SK-N-SH (cell line): ENCODE data around the gene PXMP4. TPM values are rescaled to one million over a fixed set of nuclear protein-coding genes. Genes with fewer than 3 reads are reported as not detected.

Experiments used
- CTCF ChIA-PET: fragments of 300-600, 350-600 bp; formaldehyde crosslinking; extraction: SDS; loops from one replicate; lab custom pipeline; 2021; lab: Yijun Ruan, JAX
- POLR2A ChIA-PET: fragments of 350-600 bp; sonication (Branson Sonifier 250); formaldehyde crosslinking; extraction: SDS; loops from one replicate; lab custom pipeline; 2020; ENCODE audit warnings: antibody characterized with exemption, inconsistent platforms; lab: Yijun Ruan, JAX
- DNase-seq: peaks from one replicate; pipeline ENCODE4 v3.0.0; 2012
- H2AFZ ChIP-seq: fragments of 200-600 bp; sonication (generic); 2 replicates; pipeline ENCODE4 v1.8.1; 2016; ENCODE audit warnings: antibody characterized with exemption, mild to moderate bottlenecking, low read depth
- H3F3A ChIP-seq: fragments of 200-600 bp; sonication (generic); replicated peaks from 2 replicates; pipeline ENCODE3; 2016; ENCODE audit warnings: antibody characterized with exemption, mild to moderate bottlenecking; ENCODE audit not compliant: insufficient read depth
- H3K27ac ChIP-seq, 2 experiments: fragments of 200-500 bp in 1 of 2; fragments of 200-600 bp in 1 of 2; sonication (Bioruptor generic) in 1 of 2; sonication (generic), shearing (Covaris generic) in 1 of 2; 2 replicates each; pipeline versions ENCODE4 v1.5.1 to v1.6.1; 2014 to 2016; ENCODE audit warnings: low read depth in 2 of 2, inconsistent platforms in 1 of 2, low read length in 1 of 2, mild to moderate bottlenecking in 1 of 2, mixed read lengths in 1 of 2
- H3K27me3 ChIP-seq: fragments of 200-600 bp; sonication (generic), shearing (Covaris generic); 2 replicates; pipeline ENCODE4 v1.6.1; 2016; ENCODE audit warnings: mixed run types; ENCODE audit not compliant: insufficient read depth
- H3K36me3 ChIP-seq, 2 experiments: fragments of 200-500 bp in 1 of 2; fragments of 200-600 bp in 1 of 2; sonication (Bioruptor generic) in 1 of 2; sonication (generic) in 1 of 2; replicated peaks in 1 of 2; 2 replicates each; pipeline versions ENCODE3 to v1.5.1; 2014 to 2016; ENCODE audit warnings: low read length in 1 of 2, mild to moderate bottlenecking in 1 of 2; ENCODE audit not compliant: insufficient read depth in 2 of 2, control insufficient read depth in 1 of 2
- H3K4me1 ChIP-seq, 2 experiments: fragments of 200-500 bp in 1 of 2; fragments of 200-600 bp in 1 of 2; sonication (Bioruptor generic) in 1 of 2; sonication (generic), shearing (Covaris generic) in 1 of 2; 2 replicates each; pipeline versions ENCODE4 v1.5.1 to v1.6.1; 2014 to 2016; ENCODE audit warnings: low read depth in 1 of 2, low read length in 1 of 2, mixed run types in 1 of 2; ENCODE audit not compliant: insufficient read depth in 2 of 2, control insufficient read depth in 1 of 2
- H3K4me2 ChIP-seq: fragments of 200-600 bp; sonication (generic), shearing (Covaris generic); 2 replicates; pipeline ENCODE4 v1.6.1; 2017; ENCODE audit warnings: mixed run types
- H3K4me3 ChIP-seq, 2 experiments: fragments of 200-500 bp in 1 of 2; fragments of 200-600 bp in 1 of 2; sonication (Bioruptor generic) in 1 of 2; sonication (generic), shearing (Covaris generic) in 1 of 2; 2 replicates each; pipeline versions ENCODE4 v1.5.1 to v1.8.1; 2014 to 2016; ENCODE audit warnings: low read depth in 2 of 2, inconsistent platforms in 1 of 2, low read length in 1 of 2, mild to moderate bottlenecking in 1 of 2, mixed read lengths in 1 of 2, moderate library complexity in 1 of 2
- H3K79me2 ChIP-seq: fragments of 200-600 bp; sonication (generic); 2 replicates; pipeline ENCODE4 v1.8.1; 2017; ENCODE audit warnings: mild to moderate bottlenecking; ENCODE audit not compliant: insufficient read depth
- H3K9ac ChIP-seq: fragments of 200-600 bp; sonication (generic); 2 replicates; pipeline ENCODE4 v1.6.1; 2017; ENCODE audit warnings: mixed run types
- H3K9me2 ChIP-seq: fragments of 200-600 bp; sonication (generic); 2 replicates; pipeline ENCODE4 v1.6.1; 2017; ENCODE audit warnings: mixed run types
- H3K9me3 ChIP-seq: fragments of 200-600 bp; sonication (generic); 2 replicates; pipeline ENCODE4 v1.6.1; 2017; ENCODE audit warnings: mixed run types, mild to moderate bottlenecking, moderate library complexity
- H4K20me1 ChIP-seq: fragments of 200-600 bp; sonication (generic); 2 replicates; pipeline ENCODE4 v1.6.1; 2017; ENCODE audit warnings: mild to moderate bottlenecking, mixed run types; ENCODE audit not compliant: insufficient read depth
- CHD2 ChIP-seq: fragments of 150-350 bp; IDR thresholded peaks from 2 replicates; pipeline ENCODE4 v1.6.1; 2018; ENCODE audit warnings: low read length; ENCODE audit not compliant: partially characterized antibody
- ELF1 ChIP-seq: IDR thresholded peaks from 2 replicates; pipeline ENCODE4 v1.4.0; 2012
- FOSL2 ChIP-seq: IDR thresholded peaks from 2 replicates; pipeline ENCODE4 v1.4.0; 2012; ENCODE audit warnings: low read depth, mild to moderate bottlenecking, moderate library complexity, borderline replicate concordance
- FOXM1 ChIP-seq: IDR thresholded peaks from 2 replicates; pipeline ENCODE4 v1.4.0; 2012; ENCODE audit warnings: low read depth, mild to moderate bottlenecking
- IRF3 ChIP-seq: fragments of 150-350 bp; IDR thresholded peaks from 2 replicates; pipeline ENCODE4 v1.6.1; 2016; ENCODE audit warnings: mild to moderate bottlenecking, low read depth, low read length
- MEF2A ChIP-seq: IDR thresholded peaks from 2 replicates; pipeline ENCODE4 v1.4.0; 2012; ENCODE audit warnings: low read depth, borderline replicate concordance
- NRF1 ChIP-seq: IDR thresholded peaks from 2 replicates; pipeline ENCODE4 v1.6.1; 2012; ENCODE audit warnings: low read depth, mild to moderate bottlenecking, low read length
- RFX5 ChIP-seq: IDR thresholded peaks from 2 replicates; pipeline ENCODE4 v1.6.1; 2012; ENCODE audit warnings: mild to moderate bottlenecking, improper control_type of control experiment, low read length
- TEAD4 ChIP-seq: IDR thresholded peaks from 2 replicates; pipeline ENCODE4 v1.4.0; 2012; ENCODE audit warnings: mild to moderate bottlenecking, borderline replicate concordance; ENCODE audit not compliant: insufficient read depth
- USF1 ChIP-seq: IDR thresholded peaks from 2 replicates; pipeline ENCODE4 v1.4.0; 2012; ENCODE audit warnings: low read depth, borderline replicate concordance
- USF2 ChIP-seq: fragments of 150-350 bp; IDR thresholded peaks from 2 replicates; pipeline ENCODE4 v1.6.1; 2017; ENCODE audit warnings: antibody characterized with exemption, low read length, low read depth, borderline replicate concordance
- WGBS: methylation state at CpG from one replicate; pipeline ENCODE4 v1.1.6; 2017; ENCODE audit warnings: low lambda C conversion rate; 5-methylcytosine and 5-hydroxymethylcytosine counted together
- polyA plus RNA-seq, 3 experiments: library from polyadenylated mRNA; depleted of rRNA; stranded (reverse); fragments of >200 nt; gene quantifications; 2 replicates each; pipeline ENCODE4 v1.2.3, GENCODE V29; 2012

The PXMP4 gene
- polyA plus RNA-seq, 1 of the 3 experiments (the other 2 are of a cell fraction), result 5.6 TPM

GRCh38 chr20:33719989-33720709 is at the start of gene PXMP4 (continued):
- peak; percentile 43; the same call in 1 of the 2 replicates for TF ChIP-seq USF1
- no peak for TF ChIP-seq MEF2A
- no peak for TF ChIP-seq FOXM1
- no peak for TF ChIP-seq TEAD4

GRCh38 chr20:33769043-33769442 is 48.9 kb upstream of the PXMP4 start:
- H3K9ac ChIP-seq, result no peak overlapping the region
- ChIA-PET CTCF (no interaction called here), POLR2A (no interaction called here)
- H3K4me1 ChIP-seq, result no peaks in the 10 kb centered on the region
- no peak overlapping the region for H3K27ac ChIP-seq
- DNase-seq, result no peak
- no peaks in the 10 kb centered on the region for H3F3A ChIP-seq
- TF ChIP-seq ELF1, result no peak
- no peak for TF ChIP-seq USF2
- TF ChIP-seq TEAD4, result no peak
- no peak for TF ChIP-seq IRF3
- no peak for TF ChIP-seq MEF2A
- no peak for TF ChIP-seq FOSL2
- no peak for TF ChIP-seq CHD2
- TF ChIP-seq FOXM1, result no peak
- TF ChIP-seq RFX5, result no peak
- H3K9me2 ChIP-seq, result no peaks in the 10 kb centered on the region
- H3K79me2 ChIP-seq, result no peaks in the 10 kb centered on the region
- H3K27me3 ChIP-seq, result no peaks in the 10 kb centered on the region
- H3K4me2 ChIP-seq, result no peak overlapping the region
- WGBS, result 86% methylated on average over 3 of the region's 4 CpGs
- no peak overlapping the region for H2AFZ ChIP-seq
- no peak overlapping the region for H3K4me3 ChIP-seq
- H3K36me3 ChIP-seq, result no peaks in the 10 kb centered on the region
- no peaks in the 10 kb centered on the region for H4K20me1 ChIP-seq
- H3K9me3 ChIP-seq, result no peaks in the 10 kb centered on the region

- WGBS, result 87% methylated on average over 2 of the region's 2 CpGs
- Histone ChIP-seq H4K20me1 (no peaks in the 10 kb centered on the region), H3K79me2 (no peaks in the 10 kb centered on the region), H3K9me3 (no peaks in the 10 kb centered on the region), H3K9ac (no peak overlapping the region), H3K27ac (no peak overlapping the region), H3K4me2 (no peak overlapping the region), H3K9me2 (no peaks in the 10 kb centered on the region), H3K27me3 (no peaks in the 10 kb centered on the region), H3K4me1 (no peaks in the 10 kb centered on the region), H3K4me3 (no peak overlapping the region), H3F3A (no peaks in the 10 kb centered on the region), H2AFZ (no peak overlapping the region), H3K36me3 (no peaks in the 10 kb centered on the region)
- ChIA-PET POLR2A (no interaction called here), CTCF (interaction anchor here (1.1 kb wide), 1 partner anchor 13 kb away, joined by 3 read pairs; no protein-coding TSS in a partner anchor)
- no peak for DNase-seq
- TF ChIP-seq NRF1, result no peak
- TF ChIP-seq TEAD4, result no peak
These were observed 47.6 kb upstream of the PXMP4 start for GRCh38 chr20:33767777-33768138.
